Stomach (tissue), 9 donors: Measurements from ENCODE around the gene TREX2. TPM values are rescaled to one million over a fixed set of nuclear protein-coding genes. Genes with fewer than 3 reads are reported as not detected.

Experiments used
- DNase-seq, 2 donors: peaks; one replicate each; pipeline versions ENCODE4 v3.0.0 to v3.0.0-alpha.2; 2013 to 2019
- H3K27ac ChIP-seq, 5 donors: fragments of 200-600 bp in 4 of 5; sonication (generic) in 4 of 5; one replicate each; pipeline ENCODE4 v1.5.1; 2013 to 2019; ENCODE audit warnings: mild to moderate bottlenecking in 1 of 5, moderate library complexity in 1 of 5
- H3K27me3 ChIP-seq, 3 donors: fragments of 200-600 bp; sonication (generic); one replicate each; pipeline ENCODE4 v1.5.1; 2017 to 2019; ENCODE audit warnings: mixed run types in 1 of 3
- H3K36me3 ChIP-seq, 4 donors: fragments of 200-600 bp; sonication (generic); 1 replicate in 3 of 4; 2 replicates in 1 of 4; pipeline ENCODE4 v1.5.1; 2016 to 2019
- H3K4me1 ChIP-seq, 4 donors: fragments of 200-600 bp; sonication (generic); one replicate each; pipeline ENCODE4 v1.5.1; 2016 to 2019
- H3K4me3 ChIP-seq, 4 donors: fragments of 200-600 bp; sonication (generic) in 3 of 4; one replicate each; pipeline ENCODE4 v1.5.1; 2016 to 2019; ENCODE audit warnings: mild to moderate bottlenecking in 1 of 4
- H3K9me3 ChIP-seq, 4 donors: fragments of 200-600 bp; sonication (generic); one replicate each; pipeline ENCODE4 v1.5.1; 2016 to 2019
- CTCF ChIP-seq, 7 experiments: fragments of 450-650 bp in 4 of 7; fragments of 200-600 bp in 3 of 7; sonication (generic) in 3 of 7; IDR thresholded peaks; one replicate each; pipeline ENCODE4 v1.5.1; 2016 to 2019; ENCODE audit warnings: antibody characterized with exemption in 7 of 7, control low read depth in 2 of 7, mild to moderate bottlenecking in 1 of 7
- EP300 ChIP-seq: sonication (generic); formaldehyde crosslinking; IDR thresholded peaks from one replicate; pipeline ENCODE4 v1.6.1; 2017; ENCODE audit warnings: antibody characterized with exemption
- POLR2A ChIP-seq, 4 donors: fragments of 450-650 bp; IDR thresholded peaks; one replicate each; pipeline ENCODE4 v1.6.1; 2016; ENCODE audit warnings: antibody characterized with exemption in 4 of 4, control low read depth in 2 of 4, mild to moderate bottlenecking in 1 of 4, moderate library complexity in 1 of 4
- POLR2AphosphoS5 ChIP-seq, 3 donors: sonication (generic); formaldehyde crosslinking; IDR thresholded peaks; one replicate each; pipeline ENCODE4 v1.6.1; 2016; ENCODE audit warnings: antibody characterized with exemption in 3 of 3
- WGBS, 5 donors: extraction: QIAGEN DNeasy Blood & Tissue Kit in 3 of 5; methylation state at CpG; one replicate each; pipeline versions ENCODE4 v1.1.5 to v1.1.7; 2013 to 2018; 5-methylcytosine and 5-hydroxymethylcytosine counted together
- intact Hi-C: fragments of 100-400 bp; cut with DNase I; formaldehyde crosslinking; loops from one replicate; pipeline ENCODE4 v1.15.1; 2023; ENCODE audit warnings: low total_unique reads
- polyA plus RNA-seq, 3 donors: library from polyadenylated mRNA; stranded (reverse); fragments of 200-250 nt; gene quantifications; one replicate each; pipeline ENCODE4 v1.2.3, GENCODE V29; 2013
- small RNA-seq, 4 donors: library from RNA; depleted of rRNA; stranded (forward); fragments of <200 nt; gene quantifications; one replicate each; pipeline ENCODE3, GENCODE V24; 2016
- total RNA-seq, 5 donors: library from RNA; depleted of rRNA; stranded (reverse); fragments of >200 nt; gene quantifications; one replicate each; pipeline versions ENCODE4 v1.1.0 to v1.2.3, GENCODE V29; 2014 to 2016
- donor health status: healthy with polysubstance abuse.
- donor health status: Bipolar disorder and iron deficiency.
- donor health status: healthy.

TREX2 gene
- total and polyA plus RNA-seq, 8 donors, result 0.62 to 13.3 (median 2.2) TPM; not detected in 3

- no peak overlapping the region for H3K27ac ChIP-seq
- peaks cover 0 to 15% (median 11%) of the 10 kb centered on the region in 3 donors for H3K27me3 ChIP-seq
- 78 to 90% (median 87%) methylated on average over 15 to 26 of the region's 26 CpGs for WGBS, 5 donors
- TF ChIP-seq CTCF (IDR thresholded peaks at IDR 0.05) (no peak), POLR2AphosphoS5 (IDR thresholded peaks at IDR 0.05) (no peak)
- peaks cover 0 to 5% (median 0%) of the 10 kb centered on the region in 4 donors for H3K9me3 ChIP-seq
- no peak overlapping the region for H3K4me3 ChIP-seq
- no peaks in the 10 kb centered on the region for H3K36me3 ChIP-seq
- intact Hi-C loops, result no loop called here
- DNase-seq, result no peak
- H3K4me1 ChIP-seq, result no peaks in the 10 kb centered on the region
Measured at GRCh38 chrX:153395613-153396319, 50.1 kb downstream of the TREX2 start.

GRCh38 chrX:153394612-153395011 lies 51.2 kb downstream of the TREX2 start:
- no peak overlapping the region for H3K27ac ChIP-seq
- WGBS, 5 donors, result 47 to 66% (median 48%) methylated on average over 9 to 13 of the region's 13 CpGs
- H3K9me3 ChIP-seq, result no peaks in the 10 kb centered on the region
- peaks cover 0 to 15% (median 8%) of the 10 kb centered on the region in 3 donors for H3K27me3 ChIP-seq
- H3K4me3 ChIP-seq, result no peak overlapping the region
- TF ChIP-seq POLR2A (IDR thresholded peaks at IDR 0.05), result no peak
- TF ChIP-seq EP300, result no peak
- no peak for TF ChIP-seq POLR2AphosphoS5 (IDR thresholded peaks at IDR 0.05)
- TF ChIP-seq CTCF (IDR thresholded peaks at IDR 0.05), result no peak
- no peak for DNase-seq
- no peaks in the 10 kb centered on the region for H3K36me3 ChIP-seq
- intact Hi-C loops, result no loop called here
- no peaks in the 10 kb centered on the region for H3K4me1 ChIP-seq

Small RNA genes within 50 kb of the gene (small RNA-seq; reads per million reads assigned to genes)
- 0 reads per million in 4 donors for gene RN7SL667P

Other genes with a start within 250 kb of the TREX2 start
- not detected for gene PNMA6F, start 124.3 kb downstream of the TREX2 start, total RNA-seq
- gene PNMA6F, start 124.3 kb downstream of the TREX2 start, polyA plus RNA-seq, result not detected
- 10 to 100 TPM in 3 of 5 donors, 1 to 10 TPM in 1, under 1 TPM in 1; 0.87 to 13.4 (median 10.3) TPM for gene ZNF275, start 111.9 kb downstream of the TREX2 start, total RNA-seq
- gene ZNF275, start 111.9 kb downstream of the TREX2 start, polyA plus RNA-seq, result 1 to 10 TPM; 2.4 to 4.6 (median 2.8) TPM
- not detected for gene PNMA6E, start 44.7 kb downstream of the TREX2 start, total RNA-seq
- gene PNMA6E, start 44.7 kb downstream of the TREX2 start, polyA plus RNA-seq, result not detected
- gene ZFP92, start 34.6 kb downstream of the TREX2 start, total RNA-seq, result under 1 TPM in 2 of 5 donors, not detected in 3; under 0.01 to 0.92 TPM
- gene ZFP92, start 34.6 kb downstream of the TREX2 start, polyA plus RNA-seq, result under 1 TPM; 0.13 to 0.75 (median 0.31) TPM
- 10 to 100 TPM in 2 of 5 donors, 1 to 10 TPM in 3; 1.8 to 17.9 (median 6.4) TPM for gene HAUS7, start 24.5 kb upstream of the TREX2 start, total RNA-seq
- gene HAUS7, start 24.5 kb upstream of the TREX2 start, polyA plus RNA-seq, result 10 to 100 TPM; 31.3 to 75.3 (median 41.7) TPM
- gene BGN, start 48.9 kb upstream of the TREX2 start, total RNA-seq, result 10 to 100 TPM in 3 of 5 donors, 1 to 10 TPM in 2; 6.2 to 64.3 (median 21.9) TPM
- 10 to 100 TPM in 2 of 3 donors, 1 to 10 TPM in 1; 9.3 to 22.7 (median 10.5) TPM for gene BGN, start 48.9 kb upstream of the TREX2 start, polyA plus RNA-seq
- gene ATP2B3, start 71.6 kb upstream of the TREX2 start, total RNA-seq, result under 1 TPM in 1 of 5 donors, not detected in 4; 0.55 TPM
- gene ATP2B3, start 71.6 kb upstream of the TREX2 start, polyA plus RNA-seq, result under 1 TPM in 1 of 3 donors, not detected in 2; 0.03 TPM
- 10 to 100 TPM in 3 of 5 donors, under 1 TPM in 1, not detected in 1; 0.58 to 55.4 (median 17.0) TPM for gene CCNQ, start 153.1 kb upstream of the TREX2 start, total RNA-seq
- 10 to 100 TPM; 26.2 to 36.5 (median 32.2) TPM for gene CCNQ, start 153.1 kb upstream of the TREX2 start, polyA plus RNA-seq
- under 1 TPM in 1 of 5 donors, not detected in 4; 0.18 TPM for gene DUSP9, start 201.1 kb upstream of the TREX2 start, total RNA-seq
- gene DUSP9, start 201.1 kb upstream of the TREX2 start, polyA plus RNA-seq, result under 1 TPM in 1 of 3 donors, not detected in 2; 0.25 TPM
- gene PNCK, start 227.8 kb upstream of the TREX2 start, total RNA-seq, result 10 to 100 TPM in 2 of 5 donors, 1 to 10 TPM in 2, under 1 TPM in 1; 0.87 to 21.0 (median 8.3) TPM
- gene PNCK, start 227.8 kb upstream of the TREX2 start, polyA plus RNA-seq, result 10 to 100 TPM in 1 of 3 donors, under 1 TPM in 1, not detected in 1; 0.44 to 14.9 TPM
- 10 to 100 TPM; 17.7 to 32.7 (median 19.1) TPM for gene SLC6A8, start 241.9 kb upstream of the TREX2 start, total RNA-seq
- gene SLC6A8, start 241.9 kb upstream of the TREX2 start, polyA plus RNA-seq, result 10 to 100 TPM in 2 of 3 donors, 1 to 10 TPM in 1; 7.3 to 30.9 (median 15.9) TPM